Omental fat pad (tissue), 4 donors: ENCODE results near the gene AATK. TPM values are rescaled to one million over a fixed set of nuclear protein-coding genes. Genes with fewer than 3 reads are reported as not detected.

Source experiments
- ATAC-seq: fragments of 150-250 bp; one replicate; pipeline ENCODE4 v1.9.1; 2016; ENCODE audit warnings: mild to moderate bottlenecking, moderate library complexity; ENCODE audit not compliant: low FRiP score
- DNase-seq: peaks from one replicate; pipeline ENCODE4 v3.0.0-alpha.2; 2019; ENCODE audit warnings: low spot score
- CTCF ChIP-seq, 3 donors: fragments of 450-650 bp; IDR thresholded peaks; one replicate each; pipeline ENCODE4 v1.5.1; 2016 to 2017; ENCODE audit warnings: antibody characterized with exemption in 3 of 3, mild to moderate bottlenecking in 3 of 3, moderate library complexity in 2 of 3
- total RNA-seq, 4 donors: library from RNA; depleted of rRNA; stranded (reverse); fragments of >200 nt; gene quantifications; one replicate each; pipeline ENCODE4 v1.1.0, GENCODE V29; 2016

Gene AATK
- total RNA-seq, 4 donors from 2014 or later, result 1.3 to 6.0 (median 3.1) TPM

DNA sequence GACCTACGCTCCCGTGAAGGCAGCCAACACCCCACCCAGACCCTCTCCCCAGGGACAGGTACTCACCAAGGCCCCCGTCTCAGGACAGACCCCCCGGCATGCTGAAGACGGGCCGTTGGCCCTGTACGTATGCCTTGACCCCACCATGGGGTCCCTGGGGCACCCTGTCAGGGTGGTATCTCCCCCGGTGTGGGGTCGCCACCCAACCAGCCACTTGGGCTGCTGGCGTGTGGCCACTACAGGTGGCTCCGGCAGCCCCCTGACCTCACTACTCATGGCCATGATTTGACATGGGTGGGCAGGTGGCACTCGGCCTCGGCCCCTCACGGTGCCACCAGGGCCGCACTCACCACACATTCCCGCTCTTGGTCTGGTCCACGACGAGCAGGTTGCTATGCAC lies 41.6 kb downstream of the AATK start:
- no peak for DNase-seq
- no peak for ATAC-seq
- TF ChIP-seq CTCF (IDR thresholded peaks at IDR 0.05), result no peak

- DNase-seq, result no peak
- no peak for TF ChIP-seq CTCF (IDR thresholded peaks at IDR 0.05)
- no peak for ATAC-seq
These were observed 42.7 kb downstream of the AATK start for GRCh38 chr17:81123052-81124048.

GRCh38 chr17:81121841-81122733 lies 43.9 kb downstream of the AATK start:
- no peak for ATAC-seq
- TF ChIP-seq CTCF (IDR thresholded peaks at IDR 0.05), result no peak
- DNase-seq, result no peak

DNA sequence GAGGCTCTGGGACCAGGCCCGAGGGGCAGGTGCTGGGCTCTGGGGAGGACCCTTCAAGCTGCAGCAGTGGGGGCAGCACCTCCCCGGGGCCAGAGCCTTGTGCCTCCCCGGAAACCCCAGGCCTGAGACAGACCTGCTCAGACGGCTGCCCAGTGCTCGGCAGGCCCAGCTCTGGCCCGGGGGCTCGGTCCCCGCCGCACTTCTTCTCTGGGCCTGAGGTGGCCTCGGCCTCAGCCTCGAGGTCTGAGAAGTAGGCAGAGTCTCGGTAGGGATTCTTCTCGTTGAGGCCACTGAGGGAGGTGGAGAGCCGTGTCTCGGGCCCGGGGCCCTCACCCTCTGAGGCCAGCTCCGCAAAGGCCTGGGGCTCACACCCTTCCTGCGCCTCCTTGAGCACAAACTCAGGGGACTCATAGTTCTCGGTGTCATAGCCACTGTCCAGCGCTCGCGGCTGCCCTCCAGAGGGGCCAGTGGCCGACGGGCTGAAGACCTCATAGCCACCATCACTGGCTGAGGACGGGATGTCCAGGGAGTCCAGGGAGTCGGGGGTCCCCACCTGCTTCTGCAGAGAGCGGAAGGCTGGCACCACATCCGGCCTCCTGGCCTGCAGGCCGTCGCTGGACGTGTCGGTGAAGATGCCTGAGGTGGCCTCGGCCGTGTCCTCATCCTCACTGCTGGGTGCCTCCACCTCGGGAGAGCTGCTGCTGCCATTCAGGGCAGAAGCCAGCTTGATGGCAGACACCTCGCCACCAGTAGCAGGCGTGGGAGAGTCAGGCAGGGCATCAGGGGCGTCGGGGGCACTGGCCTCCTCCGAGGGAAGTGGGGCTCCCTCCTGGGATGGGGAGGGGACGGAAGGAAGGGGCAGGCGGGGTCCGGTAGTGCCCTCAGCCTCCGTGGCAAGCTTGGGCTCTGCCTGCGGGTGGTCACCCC lies 45.1 kb downstream of the AATK start:
- ATAC-seq (no peak), DNase-seq (no peak)
- no peak for TF ChIP-seq CTCF (IDR thresholded peaks at IDR 0.05)

- no peak for ATAC-seq
- no peak for DNase-seq
- no peak for TF ChIP-seq CTCF (IDR thresholded peaks at IDR 0.05)
These were observed 45.9 kb downstream of the AATK start for GRCh38 chr17:81120149-81120484.
